Osteocyte (in vitro differentiated cells): ENCODE data around the gene IGSF21. TPM values are rescaled to one million over a fixed set of nuclear protein-coding genes. Genes with fewer than 3 reads are reported as not detected.

Experiments
- DNase-seq: peaks from one replicate; pipeline ENCODE4 v3.0.0; 2021; ENCODE audit warnings: mixed read lengths; ENCODE audit not compliant: unreplicated experiment; ENCODE audit errors: extremely low spot score
- H3K27ac Mint-ChIP-seq: one replicate; pipeline ENCODE4 v1.8.0; 2021; ENCODE audit warnings: mild to moderate bottlenecking, mixed read lengths; ENCODE audit not compliant: unreplicated experiment
- H3K27me3 Mint-ChIP-seq: one replicate; pipeline ENCODE4 v1.8.0; 2021; ENCODE audit warnings: mixed read lengths; ENCODE audit not compliant: unreplicated experiment
- H3K36me3 Mint-ChIP-seq: one replicate; pipeline ENCODE4 v1.8.0; 2021; ENCODE audit warnings: mixed read lengths; ENCODE audit not compliant: unreplicated experiment
- H3K4me1 Mint-ChIP-seq: one replicate; pipeline ENCODE4 v1.8.0; 2021; ENCODE audit warnings: mixed read lengths; ENCODE audit not compliant: unreplicated experiment
- H3K4me3 Mint-ChIP-seq: one replicate; pipeline ENCODE4 v1.8.0; 2021; ENCODE audit warnings: mild to moderate bottlenecking, moderate library complexity, mixed read lengths; ENCODE audit not compliant: unreplicated experiment
- H3K9me3 Mint-ChIP-seq: one replicate; pipeline ENCODE4 v1.8.0; 2021; ENCODE audit warnings: mixed read lengths; ENCODE audit not compliant: unreplicated experiment
- CTCF ChIP-seq: fragments of 200-600 bp; sonication (generic); IDR thresholded peaks from 2 replicates; pipeline ENCODE4 v1.5.0; 2021; ENCODE audit warnings: antibody characterized with exemption, mild to moderate bottlenecking, moderate library complexity
- total RNA-seq: library from RNA; stranded (reverse); gene quantifications from 2 replicates; pipeline ENCODE4 v1.2.1, GENCODE V29; 2021

IGSF21 gene
- total RNA-seq, 1 donor from 2014 or later: not detected

- Mint-ChIP-seq H3K27me3 (peaks cover 6% of the 10 kb centered on the region), H3K36me3 (no peaks in the 10 kb centered on the region), H3K4me3 (no peak overlapping the region), H3K27ac (no peak overlapping the region), H3K4me1 (peaks cover 3% of the 10 kb centered on the region), H3K9me3 (no peaks in the 10 kb centered on the region)
- TF ChIP-seq CTCF: no peak
- no peak for DNase-seq
Observed at GRCh38 chr1:18093646-18094045, 14.0 kb upstream of the IGSF21 start.

DNA sequence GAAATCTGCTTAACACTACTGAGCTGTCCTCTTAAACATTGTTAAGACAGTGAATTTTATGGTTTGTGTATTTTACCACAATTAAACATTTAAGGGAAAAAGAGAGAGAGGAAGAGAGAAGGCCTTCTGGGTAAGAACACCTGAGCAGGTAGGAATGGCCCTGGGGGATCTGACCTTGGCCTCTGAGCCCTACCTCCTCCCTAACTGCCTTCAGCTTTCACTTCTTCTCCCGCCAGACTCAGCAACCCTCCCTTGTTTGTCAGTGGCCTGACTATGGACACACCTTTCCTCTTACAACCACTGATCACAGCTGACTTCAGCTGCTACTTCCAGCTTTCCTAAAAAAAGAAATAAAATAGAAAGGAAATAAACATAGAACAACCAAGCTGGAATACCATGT is 13.5 kb upstream of the IGSF21 start:
- H3K9me3 Mint-ChIP-seq: no peaks in the 10 kb centered on the region
- no peak for DNase-seq
- peaks cover 3% of the 10 kb centered on the region for H3K4me1 Mint-ChIP-seq
- H3K27ac Mint-ChIP-seq: no peak overlapping the region
- TF ChIP-seq CTCF: no peak
- H3K36me3 Mint-ChIP-seq: no peaks in the 10 kb centered on the region
- no peak overlapping the region for H3K4me3 Mint-ChIP-seq
- peaks cover 7% of the 10 kb centered on the region for H3K27me3 Mint-ChIP-seq

DNA sequence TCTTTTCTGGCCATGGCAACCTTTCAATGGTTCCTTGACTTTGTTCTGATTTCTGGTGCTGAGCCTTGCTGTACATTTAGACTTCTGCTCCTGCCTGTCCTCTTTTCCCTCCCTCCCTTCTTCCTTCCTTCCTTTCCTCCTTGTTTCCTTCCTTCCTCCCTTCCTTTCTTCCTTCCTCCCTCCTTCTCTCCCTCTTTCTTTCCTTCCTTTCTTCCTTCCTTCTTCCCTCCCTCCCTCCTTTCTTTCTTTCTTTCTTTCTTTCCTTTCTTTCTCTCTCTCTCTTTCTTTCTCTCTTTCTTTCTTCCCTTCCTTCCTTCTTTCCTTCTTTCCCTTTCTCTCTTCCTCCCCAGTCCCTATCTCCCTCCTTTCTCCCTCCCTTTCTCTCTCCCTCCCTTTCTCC is 10.4 kb upstream of the IGSF21 start:
- TF ChIP-seq CTCF: no peak
- Mint-ChIP-seq H3K9me3 (no peaks in the 10 kb centered on the region), H3K27me3 (peaks cover 12% of the 10 kb centered on the region), H3K4me1 (no peaks in the 10 kb centered on the region), H3K27ac (no peak overlapping the region), H3K4me3 (no peak overlapping the region), H3K36me3 (no peaks in the 10 kb centered on the region)
- no peak for DNase-seq

- no peak for TF ChIP-seq CTCF
- no peaks in the 10 kb centered on the region for H3K36me3 Mint-ChIP-seq
- no peaks in the 10 kb centered on the region for H3K9me3 Mint-ChIP-seq
- H3K27ac Mint-ChIP-seq: no peak overlapping the region
- H3K4me3 Mint-ChIP-seq: no peak overlapping the region
- H3K4me1 Mint-ChIP-seq: no peaks in the 10 kb centered on the region
- H3K27me3 Mint-ChIP-seq: peaks cover 12% of the 10 kb centered on the region
- no peak for DNase-seq
Observed at GRCh38 chr1:18099026-18099425, 8.6 kb upstream of the IGSF21 start.

DNA sequence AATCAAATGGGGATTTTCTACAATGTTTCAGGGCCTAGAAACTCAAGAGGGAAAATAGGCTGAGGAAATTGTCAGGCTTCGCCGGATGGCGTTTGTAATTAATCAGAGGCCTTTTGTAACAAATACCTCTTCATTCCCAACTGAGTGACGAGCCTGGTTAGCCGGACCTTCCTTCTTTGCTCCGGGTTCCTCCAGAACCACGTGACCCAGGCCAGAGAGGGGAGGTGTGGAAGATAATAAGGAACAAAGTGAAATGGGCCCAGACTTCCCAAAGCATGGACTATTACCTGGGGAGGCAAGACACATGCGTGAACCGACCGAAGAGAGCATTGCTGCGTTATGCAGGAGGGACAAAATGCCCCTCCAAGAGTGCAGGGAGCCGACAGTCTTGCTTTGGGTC is 7.5 kb upstream of the IGSF21 start:
- no peak for TF ChIP-seq CTCF
- DNase-seq: no peak
- Mint-ChIP-seq H3K4me3 (no peak overlapping the region), H3K27ac (no peak overlapping the region), H3K36me3 (no peaks in the 10 kb centered on the region), H3K27me3 (peaks cover 12% of the 10 kb centered on the region), H3K9me3 (no peaks in the 10 kb centered on the region), H3K4me1 (no peaks in the 10 kb centered on the region)
